Placental epithelial cell (primary cell): ENCODE data around the gene RAB9A. TPM values are rescaled to one million over a fixed set of nuclear protein-coding genes. Genes with fewer than 3 reads are reported as not detected.

Source experiments
- total RNA-seq: library from RNA; depleted of rRNA; stranded (reverse); fragments of >200 nt; gene quantifications from 2 replicates; pipeline ENCODE4 v1.2.3, GENCODE V29; 2012

RAB9A gene
- 34.2 and 38.5 TPM in 2 replicates for total RNA-seq

DNA sequence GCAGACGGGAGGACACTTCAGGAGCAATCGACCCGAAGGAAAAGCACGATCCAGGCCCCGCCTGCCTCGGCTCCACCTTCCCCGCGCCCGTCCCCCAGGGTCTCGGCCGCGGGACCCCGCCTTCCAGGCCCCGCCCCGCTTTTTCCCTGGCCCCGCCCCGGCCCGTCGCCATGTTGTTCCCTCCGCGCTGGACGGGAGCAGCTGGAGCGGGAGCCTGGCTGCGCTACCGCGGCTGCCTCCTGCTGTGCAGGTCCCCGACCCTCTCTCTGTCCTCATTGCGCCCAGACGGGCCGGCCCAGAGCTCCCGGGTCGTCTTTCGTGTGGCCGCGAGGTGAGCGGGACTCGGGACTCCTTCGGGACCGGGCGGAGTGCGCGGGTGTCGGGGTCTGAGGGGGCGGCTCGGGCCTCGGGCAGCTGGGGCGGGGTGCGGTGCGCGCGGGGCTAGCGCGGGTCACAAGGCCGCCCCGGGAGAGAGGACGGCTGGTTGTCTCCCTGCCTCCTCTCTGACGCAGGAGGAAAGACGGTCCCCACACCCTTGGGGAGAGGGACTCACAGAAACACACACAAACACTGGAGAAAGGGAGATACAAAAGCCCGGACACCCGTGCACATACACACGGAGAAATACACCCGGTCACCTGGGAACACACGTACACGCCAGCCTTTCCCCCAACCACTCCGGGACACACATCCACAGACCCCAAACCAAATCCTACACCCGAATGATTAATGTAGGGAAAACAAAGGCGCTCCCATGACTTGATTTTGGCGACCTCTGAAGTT is at the start of gene RAB9A:
TSS of gene RAB9A (plus strand) at position 171 of the 783 bp plus-strand sequence. CDS start 19,619 bp downstream, outside the sequence.

DNA sequence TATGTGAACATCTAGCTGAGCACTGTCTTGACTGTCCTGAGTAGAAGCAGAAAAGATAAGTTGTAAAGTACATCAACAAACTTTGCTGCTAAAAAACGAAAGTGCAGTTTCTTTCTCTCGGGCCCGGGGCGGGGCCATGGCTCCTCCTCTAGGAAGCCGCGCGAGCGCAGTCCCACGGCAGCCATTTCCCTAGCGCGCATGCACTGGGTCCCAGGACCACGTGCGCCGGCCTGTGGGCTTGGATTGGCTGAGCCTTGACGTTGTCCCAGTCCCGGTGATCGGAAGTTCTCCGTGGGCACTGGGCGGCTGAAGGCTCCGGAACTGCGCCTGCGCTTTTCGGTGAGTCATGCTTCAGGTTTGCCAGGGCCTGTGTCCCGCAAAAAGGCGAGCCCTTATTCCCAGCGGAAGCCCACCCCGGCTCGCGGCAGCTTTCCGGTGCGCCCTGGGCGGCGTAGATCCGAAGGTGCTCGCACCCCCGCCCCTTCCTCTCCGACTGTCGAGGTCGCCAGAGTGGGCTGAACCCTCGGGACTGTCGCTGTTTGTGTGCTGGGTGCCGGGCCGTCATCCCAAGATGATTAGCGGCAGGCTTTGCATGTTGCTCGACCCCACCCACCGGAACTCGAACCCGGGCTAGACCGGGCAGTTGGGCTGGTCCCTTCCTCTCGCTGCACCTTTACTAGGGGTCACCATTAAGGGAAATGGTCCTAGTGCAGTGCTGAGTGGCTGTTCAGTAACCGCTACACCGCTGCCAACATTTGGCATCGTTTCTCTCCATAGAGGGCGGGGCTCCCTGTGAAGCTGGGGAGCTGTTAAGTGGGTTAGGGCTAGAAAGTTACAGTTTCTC is 35.9 kb upstream of the RAB9A start, which contains the start of gene TCEANC:
TSS of gene TCEANC (plus strand) at position 292 of the 844 bp plus-strand sequence. CDS start 9,368 bp downstream, outside the sequence.

GRCh38 chrX:13734278-13735172 is 45.6 kb downstream of the RAB9A start, which contains the start of the genes OFD1 and TRAPPC2:
OFD1 (plus strand) TSS chrX:13734748; CDS start chrX:13735072, 324 bp downstream.
TRAPPC2 (minus strand) TSS chrX:13734620; CDS start chrX:13719963, 14,657 bp downstream.

Other genes starting within 250 kb of the RAB9A start
- gene EGFL6, start 119.5 kb upstream of the RAB9A start, total RNA-seq: under 0.01 TPM in 1 of 2 replicates, not detected in the other
- 2.0 and 3.9 TPM in 2 replicates for gene TCEANC, start 36.0 kb upstream of the RAB9A start, total RNA-seq
- gene TRAPPC2, start 45.5 kb downstream of the RAB9A start, total RNA-seq: 18.7 and 28.3 TPM in 2 replicates
- gene OFD1, start 45.6 kb downstream of the RAB9A start, total RNA-seq: 12.1 and 20.0 TPM in 2 replicates
- not detected in 2 replicates for gene GPM6B, start 128.0 kb downstream of the RAB9A start, total RNA-seq